Body of pancreas (tissue), 4 donors: ENCODE measurements around the gene IFNA1.

Experiments used
- CTCF ChIP-seq, 7 experiments: fragments of 450-650 bp in 4 of 7; fragments of 200-600 bp in 3 of 7; sonication (generic) in 3 of 7; IDR thresholded peaks; one replicate each; pipeline ENCODE4 v1.5.1; 2016 to 2019; ENCODE audit warnings: antibody characterized with exemption in 7 of 7
- POLR2A ChIP-seq, 3 donors: fragments of 450-650 bp; IDR thresholded peaks; one replicate each; pipeline ENCODE4 v1.6.1; 2016; ENCODE audit warnings: antibody characterized with exemption in 3 of 3, mild to moderate bottlenecking in 2 of 3

GRCh38 chr9:21412107-21412506, 28.1 kb upstream of the IFNA1 start:
- TF ChIP-seq CTCF (IDR thresholded peaks at IDR 0.05) (no peak), POLR2A (IDR thresholded peaks at IDR 0.05) (no peak)
